CD4-positive, alpha-beta T cell treated with Interleukin-17A for 1 hour (primary cell): Measurements from ENCODE around the gene MACC1.

ENCODE experiments used
- DNase-seq: peaks from one replicate; pipeline ENCODE4 v3.0.0-alpha.2; 2020

MACC1 gene

GRCh38 chr7:20172736-20173334, 44.3 kb downstream of the MACC1 start:
- DNase-seq: no peak

- no peak for DNase-seq
These were observed 46.6 kb downstream of the MACC1 start for GRCh38 chr7:20170633-20171032.

GRCh38 chr7:20165146-20165510, 52.1 kb downstream of the MACC1 start:
- no peak for DNase-seq

GRCh38 chr7:20164425-20165145, 52.6 kb downstream of the MACC1 start:
- no peak for DNase-seq

GRCh38 chr7:20162665-20163064, 54.5 kb downstream of the MACC1 start:
- no peak for DNase-seq

GRCh38 chr7:20159226-20159747, 57.9 kb downstream of the MACC1 start:
- DNase-seq: no peak

GRCh38 chr7:20158684-20159083, 58.5 kb downstream of the MACC1 start:
- DNase-seq: no peak

GRCh38 chr7:20157456-20157855, 59.7 kb downstream of the MACC1 start:
- no peak for DNase-seq

- DNase-seq: no peak
These were observed 63.2 kb downstream of the MACC1 start for GRCh38 chr7:20153999-20154398.

GRCh38 chr7:20153567-20153966, 63.6 kb downstream of the MACC1 start:
- no peak for DNase-seq

- no peak for DNase-seq
These were observed 64.7 kb downstream of the MACC1 start for GRCh38 chr7:20152511-20152910.

- no peak for DNase-seq
These were observed 65.3 kb downstream of the MACC1 start for GRCh38 chr7:20151708-20152456.

- DNase-seq: no peak
These were observed 70.7 kb downstream of the MACC1 start for GRCh38 chr7:20146451-20146850.

- DNase-seq: no peak
These were observed 72.4 kb downstream of the MACC1 start for GRCh38 chr7:20144801-20145200.

GRCh38 chr7:20141666-20142065, 75.5 kb downstream of the MACC1 start:
- no peak for DNase-seq

- DNase-seq: no peak
These were observed 76.2 kb downstream of the MACC1 start for GRCh38 chr7:20141002-20141345.

- DNase-seq: no peak
These were observed 76.7 kb downstream of the MACC1 start for GRCh38 chr7:20140291-20141001.

GRCh38 chr7:20136647-20137046, 80.5 kb downstream of the MACC1 start:
- DNase-seq: no peak

GRCh38 chr7:20133803-20134202, 83.4 kb downstream of the MACC1 start:
- DNase-seq: no peak

GRCh38 chr7:20132585-20132984, 84.6 kb downstream of the MACC1 start:
- no peak for DNase-seq

GRCh38 chr7:20131776-20132175, 85.4 kb downstream of the MACC1 start:
- no peak for DNase-seq

GRCh38 chr7:20129920-20130319, 87.3 kb downstream of the MACC1 start:
- no peak for DNase-seq

- DNase-seq: no peak
These were observed 89.2 kb downstream of the MACC1 start for GRCh38 chr7:20128001-20128400.
